SK-N-SH (cell line): ENCODE data around the gene SLC6A3. TPM values are rescaled to one million over a fixed set of nuclear protein-coding genes. Genes with fewer than 3 reads are reported as not detected.

Experiments
- CTCF ChIA-PET: fragments of 300-600, 350-600 bp; formaldehyde crosslinking; extraction: SDS; loops from one replicate; lab custom pipeline; 2021; lab: Yijun Ruan, JAX
- POLR2A ChIA-PET: fragments of 350-600 bp; sonication (Branson Sonifier 250); formaldehyde crosslinking; extraction: SDS; loops from one replicate; lab custom pipeline; 2020; ENCODE audit warnings: antibody characterized with exemption, inconsistent platforms; lab: Yijun Ruan, JAX
- DNase-seq: peaks from one replicate; pipeline ENCODE4 v3.0.0; 2012
- H2AFZ ChIP-seq: fragments of 200-600 bp; sonication (generic); 2 replicates; pipeline ENCODE4 v1.8.1; 2016; ENCODE audit warnings: antibody characterized with exemption, mild to moderate bottlenecking, low read depth
- H3F3A ChIP-seq: fragments of 200-600 bp; sonication (generic); replicated peaks from 2 replicates; pipeline ENCODE3; 2016; ENCODE audit warnings: antibody characterized with exemption, mild to moderate bottlenecking; ENCODE audit not compliant: insufficient read depth
- H3K27ac ChIP-seq, 2 experiments: fragments of 200-500 bp in 1 of 2; fragments of 200-600 bp in 1 of 2; sonication (Bioruptor generic) in 1 of 2; sonication (generic), shearing (Covaris generic) in 1 of 2; 2 replicates each; pipeline versions ENCODE4 v1.5.1 to v1.6.1; 2014 to 2016; ENCODE audit warnings: low read depth in 2 of 2, inconsistent platforms in 1 of 2, low read length in 1 of 2, mild to moderate bottlenecking in 1 of 2, mixed read lengths in 1 of 2
- H3K27me3 ChIP-seq: fragments of 200-600 bp; sonication (generic), shearing (Covaris generic); 2 replicates; pipeline ENCODE4 v1.6.1; 2016; ENCODE audit warnings: mixed run types; ENCODE audit not compliant: insufficient read depth
- H3K36me3 ChIP-seq, 2 experiments: fragments of 200-500 bp in 1 of 2; fragments of 200-600 bp in 1 of 2; sonication (Bioruptor generic) in 1 of 2; sonication (generic) in 1 of 2; replicated peaks in 1 of 2; 2 replicates each; pipeline versions ENCODE3 to v1.5.1; 2014 to 2016; ENCODE audit warnings: low read length in 1 of 2, mild to moderate bottlenecking in 1 of 2; ENCODE audit not compliant: insufficient read depth in 2 of 2, control insufficient read depth in 1 of 2
- H3K4me1 ChIP-seq, 2 experiments: fragments of 200-500 bp in 1 of 2; fragments of 200-600 bp in 1 of 2; sonication (Bioruptor generic) in 1 of 2; sonication (generic), shearing (Covaris generic) in 1 of 2; 2 replicates each; pipeline versions ENCODE4 v1.5.1 to v1.6.1; 2014 to 2016; ENCODE audit warnings: low read depth in 1 of 2, low read length in 1 of 2, mixed run types in 1 of 2; ENCODE audit not compliant: insufficient read depth in 2 of 2, control insufficient read depth in 1 of 2
- H3K4me2 ChIP-seq: fragments of 200-600 bp; sonication (generic), shearing (Covaris generic); 2 replicates; pipeline ENCODE4 v1.6.1; 2017; ENCODE audit warnings: mixed run types
- H3K4me3 ChIP-seq, 2 experiments: fragments of 200-500 bp in 1 of 2; fragments of 200-600 bp in 1 of 2; sonication (Bioruptor generic) in 1 of 2; sonication (generic), shearing (Covaris generic) in 1 of 2; 2 replicates each; pipeline versions ENCODE4 v1.5.1 to v1.8.1; 2014 to 2016; ENCODE audit warnings: low read depth in 2 of 2, inconsistent platforms in 1 of 2, low read length in 1 of 2, mild to moderate bottlenecking in 1 of 2, mixed read lengths in 1 of 2, moderate library complexity in 1 of 2
- H3K79me2 ChIP-seq: fragments of 200-600 bp; sonication (generic); 2 replicates; pipeline ENCODE4 v1.8.1; 2017; ENCODE audit warnings: mild to moderate bottlenecking; ENCODE audit not compliant: insufficient read depth
- H3K9ac ChIP-seq: fragments of 200-600 bp; sonication (generic); 2 replicates; pipeline ENCODE4 v1.6.1; 2017; ENCODE audit warnings: mixed run types
- H3K9me2 ChIP-seq: fragments of 200-600 bp; sonication (generic); 2 replicates; pipeline ENCODE4 v1.6.1; 2017; ENCODE audit warnings: mixed run types
- H3K9me3 ChIP-seq: fragments of 200-600 bp; sonication (generic); 2 replicates; pipeline ENCODE4 v1.6.1; 2017; ENCODE audit warnings: mixed run types, mild to moderate bottlenecking, moderate library complexity
- H4K20me1 ChIP-seq: fragments of 200-600 bp; sonication (generic); 2 replicates; pipeline ENCODE4 v1.6.1; 2017; ENCODE audit warnings: mild to moderate bottlenecking, mixed run types; ENCODE audit not compliant: insufficient read depth
- CHD2 ChIP-seq: fragments of 150-350 bp; IDR thresholded peaks from 2 replicates; pipeline ENCODE4 v1.6.1; 2018; ENCODE audit warnings: low read length; ENCODE audit not compliant: partially characterized antibody
- ELF1 ChIP-seq: IDR thresholded peaks from 2 replicates; pipeline ENCODE4 v1.4.0; 2012
- EP300 ChIP-seq, 2 experiments: IDR thresholded peaks; 2 replicates each; pipeline versions ENCODE4 v1.4.0 to v1.6.1; 2012; ENCODE audit warnings: borderline replicate concordance in 1 of 2, low read depth in 1 of 2, low read length in 1 of 2
- EZH2phosphoT487 ChIP-seq: fragments of 200-600 bp; sonication (generic); IDR thresholded peaks from 2 replicates; pipeline ENCODE4 v1.6.1; 2017; ENCODE audit warnings: low read depth, mixed run types, mild to moderate bottlenecking, antibody characterized with exemption, moderate library complexity, borderline replicate concordance
- FOSL2 ChIP-seq: IDR thresholded peaks from 2 replicates; pipeline ENCODE4 v1.4.0; 2012; ENCODE audit warnings: low read depth, mild to moderate bottlenecking, moderate library complexity, borderline replicate concordance
- GABPA ChIP-seq: IDR thresholded peaks from 2 replicates; pipeline ENCODE4 v1.4.0; 2012; ENCODE audit warnings: low read depth, mild to moderate bottlenecking
- GATA2 ChIP-seq: sonication (generic); formaldehyde crosslinking; IDR thresholded peaks from 2 replicates; pipeline ENCODE4 v1.5.0; 2020; ENCODE audit warnings: mild to moderate bottlenecking, missing genetic modification reagents
- MEF2A ChIP-seq: IDR thresholded peaks from 2 replicates; pipeline ENCODE4 v1.4.0; 2012; ENCODE audit warnings: low read depth, borderline replicate concordance
- MXI1 ChIP-seq: IDR thresholded peaks from 2 replicates; pipeline ENCODE4 v1.6.1; 2012; ENCODE audit warnings: mild to moderate bottlenecking, low read depth, low read length, improper control_type of control experiment
- NFIC ChIP-seq: IDR thresholded peaks from 2 replicates; pipeline ENCODE4 v1.4.0; 2012; ENCODE audit warnings: borderline replicate concordance
- RCOR1 ChIP-seq: fragments of 150-350 bp; IDR thresholded peaks from 2 replicates; pipeline ENCODE4 v1.6.1; 2017; ENCODE audit warnings: antibody characterized with exemption, low read length
- SMC3 ChIP-seq: IDR thresholded peaks from 2 replicates; pipeline ENCODE4 v1.6.1; 2012; ENCODE audit warnings: low read depth, low read length, improper control_type of control experiment
- TCF12 ChIP-seq: IDR thresholded peaks from 2 replicates; pipeline ENCODE4 v1.4.0; 2012
- TEAD4 ChIP-seq: IDR thresholded peaks from 2 replicates; pipeline ENCODE4 v1.4.0; 2012; ENCODE audit warnings: mild to moderate bottlenecking, borderline replicate concordance; ENCODE audit not compliant: insufficient read depth
- USF2 ChIP-seq: fragments of 150-350 bp; IDR thresholded peaks from 2 replicates; pipeline ENCODE4 v1.6.1; 2017; ENCODE audit warnings: antibody characterized with exemption, low read length, low read depth, borderline replicate concordance
- ZBTB33 ChIP-seq: IDR thresholded peaks from 2 replicates; pipeline ENCODE4 v1.4.0; 2012; ENCODE audit warnings: low read depth, borderline replicate concordance
- WGBS: methylation state at CpG from one replicate; pipeline ENCODE4 v1.1.6; 2017; ENCODE audit warnings: low lambda C conversion rate; 5-methylcytosine and 5-hydroxymethylcytosine counted together
- polyA plus RNA-seq, 3 experiments: library from polyadenylated mRNA; depleted of rRNA; stranded (reverse); fragments of >200 nt; gene quantifications; 2 replicates each; pipeline ENCODE4 v1.2.3, GENCODE V29; 2012

The SLC6A3 gene
- polyA plus RNA-seq, 1 of the 3 experiments (the other 2 are of a cell fraction) = not detected

- no peaks in the 10 kb centered on the region for H4K20me1 ChIP-seq
- ChIA-PET POLR2A (no interaction called here), CTCF (no interaction called here)
- H3K9me2 ChIP-seq = no peaks in the 10 kb centered on the region
- H3K9ac ChIP-seq = no peak overlapping the region
- no peak for TF ChIP-seq EZH2phosphoT487
- TF ChIP-seq MXI1 = no peak
- H3F3A ChIP-seq = peaks cover 4% of the 10 kb centered on the region
- H3K9me3 ChIP-seq = peaks cover 21% of the 10 kb centered on the region; the same call in 1 of the 2 replicates
- no peak overlapping the region for H3K4me3 ChIP-seq
- no peaks in the 10 kb centered on the region for H3K36me3 ChIP-seq
- H3K4me2 ChIP-seq = no peak overlapping the region
- H3K4me1 ChIP-seq = no peaks in the 10 kb centered on the region
- no peak overlapping the region for H3K27ac ChIP-seq
- no peak for DNase-seq
- peaks cover 20% of the 10 kb centered on the region; the same call in 1 of the 2 replicates for H3K27me3 ChIP-seq
- 0% methylated on average over 2 of the region's 2 CpGs for WGBS
- H2AFZ ChIP-seq = no peak overlapping the region
- H3K79me2 ChIP-seq = no peaks in the 10 kb centered on the region
Measured at GRCh38 chr5:1453613-1454012, 8.4 kb upstream of the SLC6A3 start.

GRCh38 chr5:1449081-1449630, 3.9 kb upstream of the SLC6A3 start:
- Histone ChIP-seq H3K9ac (no peak overlapping the region), H3K4me2 (no peak overlapping the region), H3F3A (no peaks in the 10 kb centered on the region), H3K27ac (no peak overlapping the region), H3K27me3 (peaks cover 61% of the 10 kb centered on the region), H3K4me1 (no peaks in the 10 kb centered on the region), H3K79me2 (no peaks in the 10 kb centered on the region), H3K9me2 (no peaks in the 10 kb centered on the region), H3K9me3 (no peaks in the 10 kb centered on the region), H2AFZ (no peak overlapping the region)
- no peak for DNase-seq
- CTCF ChIA-PET = interaction anchor here (1.0 kb wide), 1 partner anchor 19 kb away, joined by 3 read pairs; no protein-coding TSS in a partner anchor
- 46% methylated on average over 12 of the region's 12 CpGs for WGBS
- POLR2A ChIA-PET = no interaction called here
- TF ChIP-seq ELF1 (no peak), ZBTB33 (no peak), GABPA (no peak), RCOR1 (no peak), TEAD4 (no peak), SMC3 (no peak), MEF2A (no peak), FOSL2 (no peak), EP300 (IDR thresholded peaks at IDR 0.05; ENCODE audit: borderline replicate concordance in 1 of 2, low read depth in 1 of 2, low read length in 1 of 2) (no peak), USF2 (no peak), NFIC (no peak), TCF12 (no peak), GATA2 (CRISPR knock-in tag) (no peak), CHD2 (no peak)
- TF ChIP-seq, all 33 proteins: peak for 0
- no peaks in the 10 kb centered on the region for H4K20me1 ChIP-seq
- H3K4me3 ChIP-seq = no peak overlapping the region
- no peaks in the 10 kb centered on the region for H3K36me3 ChIP-seq
